Fibroblast of upper back skin (primary cell): ENCODE measurements around the gene EFCAB8.

Experiments
- DNase-seq: peaks from one replicate; pipeline ENCODE4 v3.0.0-alpha.2; 2013

The EFCAB8 gene, protein sequence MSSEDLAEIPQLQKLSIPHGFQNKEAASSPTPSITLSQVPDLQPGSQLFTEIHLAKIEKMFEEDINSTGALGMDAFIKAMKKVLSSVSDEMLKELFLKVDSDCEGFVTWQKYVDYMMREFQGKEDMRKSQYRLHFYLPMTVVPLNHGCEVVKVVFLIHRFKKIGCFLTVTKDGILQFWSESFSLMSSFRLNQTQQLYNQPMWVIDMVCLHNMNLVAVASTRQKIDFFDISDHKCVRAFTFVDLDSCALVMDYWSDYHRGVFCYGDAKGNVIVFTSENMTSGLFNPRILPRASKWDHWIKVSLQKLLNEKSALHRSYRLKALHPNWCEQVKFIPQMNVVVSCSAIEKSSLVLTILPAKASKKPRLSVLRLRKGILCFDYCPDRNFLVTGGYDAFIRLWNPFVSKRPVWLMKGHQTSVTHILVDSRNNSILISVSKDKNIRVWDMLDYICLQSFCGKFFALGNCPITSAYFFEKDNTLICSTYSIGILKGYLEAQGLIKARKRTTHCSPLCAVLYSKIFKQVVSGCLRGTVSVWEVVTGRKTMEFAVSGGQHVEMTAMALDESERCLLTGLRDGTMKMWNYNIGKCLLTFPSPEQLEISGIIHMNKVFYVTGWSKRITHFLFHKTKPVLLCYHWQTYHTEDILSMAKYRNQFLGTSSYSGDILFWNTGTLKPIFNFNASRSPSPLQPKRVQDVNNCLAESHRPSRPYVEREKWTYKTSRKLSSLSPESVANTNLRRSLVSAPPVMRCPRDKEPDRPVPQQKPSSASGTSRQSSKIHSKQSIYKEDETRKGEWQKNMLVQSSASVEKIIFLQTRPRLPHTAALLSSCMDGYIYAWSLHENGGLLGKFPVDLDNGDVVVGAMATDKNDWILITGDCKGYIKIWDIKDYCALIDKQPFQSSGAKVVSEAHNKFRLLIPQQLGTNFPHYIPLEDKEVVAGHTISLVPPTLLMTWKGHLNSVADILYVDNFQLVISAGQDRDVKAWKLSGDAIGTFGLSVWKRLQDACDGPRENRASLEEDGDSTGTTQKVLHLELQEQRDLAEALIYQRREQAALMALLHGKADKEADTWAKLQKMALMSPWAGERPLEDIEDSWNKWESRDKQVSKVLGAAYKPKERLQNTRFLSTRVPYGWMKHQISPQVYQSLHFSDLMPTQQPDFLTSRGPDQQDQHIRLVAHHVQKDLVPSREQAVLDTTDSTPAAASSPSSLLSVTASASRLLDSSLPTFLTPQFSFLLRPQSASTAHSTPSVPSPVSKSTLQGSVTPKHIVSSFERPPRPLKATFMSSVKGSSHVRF

GRCh38 chr20:32858701-32859372 is at the start of gene EFCAB8:
Gene EFCAB8, plus strand, starts transcription at chr20:32858923. Its CDS starts 4,870 bp downstream, at chr20:32863793.
- no peak for DNase-seq

- no peak for DNase-seq
Observed at GRCh38 chr20:32809907-32810306, 48.8 kb upstream of the EFCAB8 start.

DNA sequence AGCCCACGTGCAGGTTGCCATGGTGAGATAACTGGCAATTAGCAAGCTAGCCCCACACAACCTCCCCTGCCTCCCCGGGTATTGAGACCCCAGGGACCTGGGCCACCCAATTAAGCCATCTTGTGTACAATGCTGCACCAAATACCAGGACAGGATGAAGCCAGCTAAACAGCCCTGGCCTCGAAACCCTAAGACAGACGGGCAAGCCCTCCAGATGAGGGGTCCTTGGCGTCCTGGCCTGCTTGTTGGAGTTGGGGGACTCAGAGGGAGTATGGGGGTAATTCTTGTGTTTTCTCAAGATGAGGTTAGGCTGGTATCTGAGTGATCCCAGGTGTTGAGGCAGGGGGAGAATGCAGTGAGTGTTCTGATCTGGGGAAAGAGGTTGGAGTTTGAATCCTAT is 47.8 kb upstream of the EFCAB8 start:
- DNase-seq, result no peak

- DNase-seq, result no peak
Observed at GRCh38 chr20:32811886-32812285, 46.8 kb upstream of the EFCAB8 start.

GRCh38 chr20:32819992-32820697 is 38.6 kb upstream of the EFCAB8 start:
- DNase-seq, result peak; percentile 64

- DNase-seq, result no peak
Observed at GRCh38 chr20:32820698-32821377, 37.9 kb upstream of the EFCAB8 start.

- DNase-seq, result no peak
Observed at GRCh38 chr20:32822225-32822624, 36.5 kb upstream of the EFCAB8 start.

- peak; percentile 79 for DNase-seq
Observed at GRCh38 chr20:32823078-32823477, 35.6 kb upstream of the EFCAB8 start.

DNA sequence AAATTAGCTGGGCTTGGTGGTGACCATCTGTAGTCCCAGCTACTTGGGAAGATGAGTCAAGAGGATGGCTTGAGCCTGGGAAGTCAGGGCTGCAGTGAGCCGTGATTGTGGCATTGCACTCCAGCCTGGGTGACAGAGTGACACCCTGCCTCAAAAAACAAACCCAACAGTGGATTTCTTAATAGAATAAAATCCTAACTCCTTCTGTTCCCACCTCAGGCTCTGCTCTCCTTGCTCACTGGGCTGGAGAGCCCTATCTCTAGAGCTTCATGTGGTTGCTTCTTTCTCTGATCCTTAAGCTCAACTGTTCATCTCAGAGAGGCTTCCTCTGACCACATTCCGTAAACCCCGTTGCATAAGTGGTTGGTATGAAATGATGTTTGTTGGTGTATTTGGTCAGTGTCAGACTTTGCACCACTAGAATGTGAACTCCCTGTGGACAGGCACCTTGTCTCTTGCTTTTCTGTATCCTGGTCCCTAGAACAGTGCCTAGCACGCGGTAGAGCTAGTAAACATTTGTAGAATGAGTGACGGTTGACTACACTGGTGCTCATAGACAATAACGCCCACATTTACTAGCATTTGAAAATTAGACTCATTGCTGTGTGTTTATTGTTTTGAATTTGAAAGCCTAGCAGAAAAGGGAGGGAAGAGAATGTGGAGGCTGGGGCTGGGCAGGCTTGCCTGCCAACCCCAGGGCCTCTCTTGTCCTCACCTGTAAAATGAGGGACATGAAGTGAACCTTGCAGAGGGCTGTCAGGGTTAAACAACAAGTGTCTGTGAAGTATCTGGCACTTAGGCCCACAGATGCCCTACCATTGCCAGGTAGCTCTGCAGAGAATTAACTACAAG is 34.8 kb upstream of the EFCAB8 start:
- peak; percentile 31 for DNase-seq

GRCh38 chr20:32828029-32828680 is 30.6 kb upstream of the EFCAB8 start:
- DNase-seq, result no peak

DNA sequence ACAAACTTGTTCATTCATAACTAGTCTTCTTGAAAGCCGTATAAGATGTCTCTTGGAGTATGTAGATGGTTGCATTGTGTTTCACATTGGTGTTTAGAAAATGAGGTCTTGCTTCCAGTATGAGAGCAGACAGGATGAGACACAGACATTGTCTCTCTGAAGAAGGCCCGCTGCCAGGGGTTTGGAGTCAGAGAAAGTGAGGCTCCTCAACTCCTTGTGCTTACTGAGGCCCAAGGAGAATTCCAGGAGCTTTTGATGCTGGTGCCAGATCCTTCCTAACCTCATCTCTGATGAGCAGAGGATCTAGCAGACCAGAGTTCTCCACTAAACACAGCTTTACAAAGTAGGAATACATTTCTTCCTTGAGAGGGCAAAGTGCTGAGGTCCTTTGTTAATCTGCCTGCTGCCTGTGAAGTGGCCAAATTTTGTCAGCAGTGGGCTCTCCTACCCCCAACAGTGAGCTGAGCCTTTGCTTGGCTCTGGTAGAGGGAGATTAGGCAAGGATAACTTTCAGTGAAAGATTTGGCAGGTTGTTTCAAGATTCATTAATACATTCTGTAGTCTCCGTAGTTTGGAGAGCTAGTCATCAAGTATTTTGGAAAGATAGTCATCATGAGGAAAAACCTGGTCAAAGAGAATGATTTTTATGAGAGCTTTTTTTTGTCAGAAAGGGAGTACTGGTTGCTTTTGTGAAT is 29.3 kb upstream of the EFCAB8 start:
- peak; percentile 65 for DNase-seq

DNA sequence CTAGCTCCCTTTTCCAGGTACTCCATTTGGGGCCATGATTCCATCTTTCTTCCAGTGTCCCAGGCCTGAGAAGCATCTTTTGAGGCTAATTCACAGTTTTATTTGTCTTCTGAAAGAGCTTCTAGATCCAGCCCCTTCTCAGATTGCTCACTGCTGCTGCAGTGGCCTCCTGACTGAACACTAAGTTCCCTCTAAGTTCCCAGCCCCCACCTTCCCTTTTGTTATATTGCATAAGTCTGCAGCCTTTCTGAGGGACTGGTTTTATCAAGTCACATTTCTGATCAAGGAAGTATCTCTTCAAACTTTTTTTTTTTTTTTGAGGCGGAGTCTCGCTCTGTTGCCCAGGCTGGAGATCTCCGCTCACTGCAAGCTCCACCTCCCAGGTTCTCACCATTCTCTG is 28.3 kb upstream of the EFCAB8 start:
- peak; percentile 37 for DNase-seq

- DNase-seq, result no peak
Observed at GRCh38 chr20:32831982-32832381, 26.7 kb upstream of the EFCAB8 start.

DNA sequence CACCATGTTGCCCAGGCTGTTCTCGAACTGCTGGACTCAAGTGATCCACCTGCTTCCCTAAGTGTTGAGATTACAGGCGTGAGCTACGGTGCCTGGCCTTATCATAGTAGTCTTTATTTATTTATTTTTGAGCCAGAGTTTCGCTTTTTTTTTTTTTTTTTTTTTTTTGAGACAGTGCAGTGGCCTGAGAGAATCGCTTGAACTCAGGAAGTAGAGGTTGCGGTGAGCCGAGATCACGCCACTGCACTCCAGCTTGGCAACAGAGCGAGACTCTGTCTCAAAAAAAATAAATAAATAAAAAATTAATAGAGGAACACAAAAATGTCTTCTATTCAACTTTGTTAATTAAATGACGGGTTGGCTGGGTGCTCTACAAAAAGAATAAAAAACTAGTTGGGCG is 26.1 kb upstream of the EFCAB8 start:
- no peak for DNase-seq

GRCh38 chr20:32834972-32835371 is 23.8 kb upstream of the EFCAB8 start:
- no peak for DNase-seq

DNA sequence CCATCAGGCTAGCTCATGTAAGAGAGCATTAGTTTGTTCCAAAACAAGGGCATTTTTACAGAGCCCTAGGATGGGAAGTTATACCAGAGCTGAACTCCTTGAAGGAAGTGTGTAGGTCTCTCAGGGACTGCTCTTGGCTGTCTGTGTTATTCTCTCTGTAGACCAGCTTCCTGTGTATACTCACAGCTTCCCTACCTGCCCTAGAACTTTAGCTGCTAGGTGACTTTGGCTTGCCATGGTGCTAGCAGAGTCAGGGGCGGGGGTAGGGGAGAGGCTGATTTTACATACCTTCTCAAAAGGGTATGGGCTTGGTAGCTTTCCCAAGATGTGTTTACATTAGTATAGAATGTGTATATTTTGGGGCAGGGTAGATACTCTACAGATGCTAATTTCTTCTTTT is 21.6 kb upstream of the EFCAB8 start:
- DNase-seq, result no peak

DNA sequence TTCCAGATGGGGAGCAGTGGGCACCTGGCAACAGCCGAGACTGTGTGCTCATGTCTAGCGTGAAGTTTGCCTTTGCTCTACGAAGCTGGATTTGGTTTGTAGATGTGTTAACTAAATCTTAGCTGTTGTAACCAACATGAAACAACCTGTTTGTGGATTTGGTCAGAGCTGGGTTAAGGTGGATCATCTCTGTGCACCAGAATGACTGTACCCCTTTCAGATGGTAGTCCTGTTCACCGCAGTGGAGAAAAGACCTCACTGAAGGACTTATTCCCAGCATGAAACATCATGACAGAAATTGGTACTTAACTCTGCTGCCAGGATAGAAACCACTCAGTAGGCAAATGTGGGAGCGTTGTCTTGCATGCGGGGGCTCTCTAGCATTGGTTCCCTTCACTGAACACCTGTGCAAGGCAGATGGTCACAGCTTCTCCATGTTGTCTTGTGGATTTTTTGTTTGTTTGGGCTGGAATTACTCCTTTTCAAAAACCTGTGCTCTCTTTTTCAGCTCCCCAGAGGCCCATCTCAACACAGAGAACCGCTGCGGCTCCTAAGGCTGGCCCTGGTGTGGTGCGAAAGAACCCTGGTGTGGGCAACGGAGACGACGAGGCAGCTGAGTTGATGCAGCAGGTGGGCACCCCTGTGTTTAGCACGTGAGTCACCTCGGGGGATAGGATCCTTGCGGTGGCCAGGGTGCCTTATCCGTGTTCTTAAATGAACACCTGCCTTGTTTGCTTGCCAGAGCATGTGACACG is 19.3 kb upstream of the EFCAB8 start:
- DNase-seq, result no peak

GRCh38 chr20:32839982-32840285 is 18.8 kb upstream of the EFCAB8 start:
- DNase-seq, result no peak
